Activated T-helper 2 cell treated with anti-CD3 and anti-CD28 coated beads, Interferon-gamma antibody, Interleukin-2, Interleukin-4, amounts not matched to agents 10 μg/mL and 5 μg/mL and 100 μg/mL, durations not matched to agents 14 hours and 24 hours and 36 hours (primary cell): ENCODE results near the gene PYGB. TPM values are rescaled to one million over a fixed set of nuclear protein-coding genes. Genes with fewer than 3 reads are reported as not detected.

Experiments used
- DNase-seq: peaks from one replicate; pipeline ENCODE4 v3.0.0; 2021; ENCODE audit warnings: low spot score
- H3K27ac Mint-ChIP-seq: one replicate; pipeline ENCODE4 v1.8.0; 2021; ENCODE audit warnings: mixed read lengths
- H3K27me3 Mint-ChIP-seq: one replicate; pipeline ENCODE4 v1.8.0; 2021; ENCODE audit warnings: low read depth, mixed read lengths
- H3K36me3 Mint-ChIP-seq: one replicate; pipeline ENCODE4 v1.8.0; 2021; ENCODE audit warnings: low read depth, mixed read lengths
- H3K4me1 Mint-ChIP-seq: one replicate; pipeline ENCODE4 v1.8.0; 2021; ENCODE audit warnings: low read depth, mixed read lengths
- H3K4me3 Mint-ChIP-seq: one replicate; pipeline ENCODE4 v1.8.0; 2021; ENCODE audit warnings: low read depth, mild to moderate bottlenecking, moderate library complexity, mixed read lengths
- H3K9me3 Mint-ChIP-seq: one replicate; pipeline ENCODE4 v1.8.0; 2021; ENCODE audit warnings: mixed read lengths
- intact Hi-C: fragments of 100-400 bp; cut with micrococcal nuclease; formaldehyde crosslinking; loops from one replicate; pipeline ENCODE4 v1.15.1; 2023
- total RNA-seq: library from RNA; stranded (reverse); gene quantifications from 2 replicates; pipeline ENCODE4 v1.2.3, GENCODE V29; 2022

PYGB gene
- total RNA-seq, 1 donor from 2014 or later = 37.1 TPM

GRCh38 chr20:25274891-25275812 lies 27.3 kb downstream of the PYGB start:
- DNase-seq = no peak
- no peaks in the 10 kb centered on the region for H3K9me3 Mint-ChIP-seq
- no peaks in the 10 kb centered on the region for H3K27me3 Mint-ChIP-seq
- H3K36me3 Mint-ChIP-seq = peaks cover 24% of the 10 kb centered on the region
- intact Hi-C loops = no loop called here
- H3K4me3 Mint-ChIP-seq = no peak overlapping the region
- H3K4me1 Mint-ChIP-seq = no peaks in the 10 kb centered on the region
- no peak overlapping the region for H3K27ac Mint-ChIP-seq

GRCh38 chr20:25275813-25276532 lies 28.1 kb downstream of the PYGB start:
- no peaks in the 10 kb centered on the region for H3K4me1 Mint-ChIP-seq
- no peak overlapping the region for H3K4me3 Mint-ChIP-seq
- intact Hi-C loops = no loop called here
- no peak for DNase-seq
- H3K9me3 Mint-ChIP-seq = no peaks in the 10 kb centered on the region
- no peak overlapping the region for H3K27ac Mint-ChIP-seq
- H3K36me3 Mint-ChIP-seq = peaks cover 24% of the 10 kb centered on the region
- no peaks in the 10 kb centered on the region for H3K27me3 Mint-ChIP-seq

- DNase-seq = no peak
- Mint-ChIP-seq H3K27me3 (no peaks in the 10 kb centered on the region), H3K27ac (no peak overlapping the region)
These were observed 28.7 kb downstream of the PYGB start for GRCh38 chr20:25276533-25277050.

GRCh38 chr20:25277051-25277801 lies 29.3 kb downstream of the PYGB start:
- H3K27me3 Mint-ChIP-seq = no peaks in the 10 kb centered on the region
- no peak overlapping the region for H3K4me3 Mint-ChIP-seq
- H3K4me1 Mint-ChIP-seq = no peaks in the 10 kb centered on the region
- H3K27ac Mint-ChIP-seq = no peak overlapping the region
- no peaks in the 10 kb centered on the region for H3K9me3 Mint-ChIP-seq
- peaks cover 24% of the 10 kb centered on the region for H3K36me3 Mint-ChIP-seq
- DNase-seq = no peak
- intact Hi-C loops = no loop called here

More at GRCh38 chr20:25276533-25277050, 28.7 kb downstream of the PYGB start:
- Mint-ChIP-seq H3K36me3 (peaks cover 24% of the 10 kb centered on the region), H3K4me1 (no peaks in the 10 kb centered on the region), H3K4me3 (no peak overlapping the region), H3K9me3 (no peaks in the 10 kb centered on the region)
- intact Hi-C loops = no loop called here

GRCh38 chr20:25277941-25278521 lies 30.1 kb downstream of the PYGB start:
- Mint-ChIP-seq H3K27ac (no peak overlapping the region), H3K9me3 (no peaks in the 10 kb centered on the region), H3K27me3 (no peaks in the 10 kb centered on the region), H3K4me3 (no peak overlapping the region), H3K36me3 (peaks cover 24% of the 10 kb centered on the region), H3K4me1 (no peaks in the 10 kb centered on the region)
- intact Hi-C loops = no loop called here
- no peak for DNase-seq

GRCh38 chr20:25278636-25279361 lies 30.9 kb downstream of the PYGB start:
- Mint-ChIP-seq H3K27ac (no peak overlapping the region), H3K36me3 (peaks cover 27% of the 10 kb centered on the region), H3K9me3 (no peaks in the 10 kb centered on the region), H3K4me3 (no peak overlapping the region), H3K4me1 (no peaks in the 10 kb centered on the region), H3K27me3 (no peaks in the 10 kb centered on the region)
- no peak for DNase-seq
- intact Hi-C loops = no loop called here

- DNase-seq = no peak
- no peaks in the 10 kb centered on the region for H3K4me1 Mint-ChIP-seq
- no peak overlapping the region for H3K27ac Mint-ChIP-seq
- H3K9me3 Mint-ChIP-seq = no peaks in the 10 kb centered on the region
- no peak overlapping the region for H3K4me3 Mint-ChIP-seq
- intact Hi-C loops = no loop called here
- peaks cover 26% of the 10 kb centered on the region for H3K36me3 Mint-ChIP-seq
- no peaks in the 10 kb centered on the region for H3K27me3 Mint-ChIP-seq
These were observed 31.5 kb downstream of the PYGB start for GRCh38 chr20:25279403-25279802.

- no peak for DNase-seq
- peaks cover 26% of the 10 kb centered on the region for H3K36me3 Mint-ChIP-seq
- H3K4me3 Mint-ChIP-seq = no peak overlapping the region
- intact Hi-C loops = no loop called here
- H3K4me1 Mint-ChIP-seq = no peaks in the 10 kb centered on the region
- H3K27ac Mint-ChIP-seq = no peak overlapping the region
- H3K9me3 Mint-ChIP-seq = no peaks in the 10 kb centered on the region
- no peaks in the 10 kb centered on the region for H3K27me3 Mint-ChIP-seq
These were observed 32.2 kb downstream of the PYGB start for GRCh38 chr20:25280051-25280573.

- DNase-seq = no peak
- Mint-ChIP-seq H3K27me3 (no peaks in the 10 kb centered on the region), H3K36me3 (peaks cover 28% of the 10 kb centered on the region), H3K9me3 (no peaks in the 10 kb centered on the region), H3K4me1 (no peaks in the 10 kb centered on the region), H3K27ac (no peak overlapping the region), H3K4me3 (no peak overlapping the region)
- intact Hi-C loops = no loop called here
These were observed 33.0 kb downstream of the PYGB start for GRCh38 chr20:25280574-25281535.

GRCh38 chr20:25281541-25281991 lies 33.7 kb downstream of the PYGB start:
- no peak overlapping the region for H3K27ac Mint-ChIP-seq
- intact Hi-C loops = no loop called here
- no peaks in the 10 kb centered on the region for H3K27me3 Mint-ChIP-seq
- H3K4me1 Mint-ChIP-seq = no peaks in the 10 kb centered on the region
- H3K4me3 Mint-ChIP-seq = no peak overlapping the region
- H3K9me3 Mint-ChIP-seq = no peaks in the 10 kb centered on the region
- DNase-seq = no peak
- H3K36me3 Mint-ChIP-seq = peaks cover 33% of the 10 kb centered on the region
